Activated effector memory CD4-positive, alpha-beta T cell treated with Interleukin-2 at 50 U/mL for 16 hours (primary cell): ENCODE data around the gene TMED10.

Experiments used
- DNase-seq: peaks from one replicate; pipeline ENCODE4 v3.0.0-alpha.2; 2020

Gene TMED10

DNA sequence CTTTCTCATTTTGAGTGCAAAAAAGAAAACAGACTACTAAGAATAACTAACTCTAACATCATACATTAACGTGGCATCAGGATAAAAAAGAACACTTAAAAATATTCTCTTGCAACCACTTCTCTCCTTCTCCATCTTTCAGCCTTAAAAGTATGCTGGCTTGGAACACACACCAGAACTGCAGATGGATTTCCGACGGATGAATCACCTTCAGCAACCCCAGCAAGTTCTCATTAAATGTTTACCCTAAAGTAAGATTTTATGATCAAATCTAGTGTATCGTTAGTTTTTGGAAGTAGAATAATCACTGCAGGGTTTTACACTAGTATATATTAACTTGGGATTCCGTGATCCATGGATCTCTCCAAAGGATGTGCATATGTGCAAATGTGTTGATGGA, 50.8 kb downstream of the TMED10 start:
- DNase-seq: no peak

DNA sequence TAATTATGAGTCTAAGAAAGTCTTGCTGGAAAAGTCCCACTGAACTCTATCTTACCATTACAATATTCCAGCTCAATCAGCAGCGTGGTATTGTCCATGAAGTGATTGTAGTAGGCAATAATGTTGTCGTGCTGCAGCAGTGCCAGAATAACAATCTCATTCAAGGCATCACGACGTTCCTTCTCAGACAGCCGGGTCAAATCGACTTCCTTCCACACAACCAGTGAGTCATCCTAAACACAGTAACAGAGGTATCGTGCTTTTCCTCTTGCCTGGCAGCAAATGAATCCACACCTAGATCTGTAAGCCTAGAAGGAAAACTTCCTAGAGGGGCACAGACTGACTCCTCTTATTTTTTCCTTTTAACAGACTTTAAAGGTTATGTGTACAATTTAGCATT, 52.4 kb downstream of the TMED10 start:
- peak; percentile 7 for DNase-seq

DNA sequence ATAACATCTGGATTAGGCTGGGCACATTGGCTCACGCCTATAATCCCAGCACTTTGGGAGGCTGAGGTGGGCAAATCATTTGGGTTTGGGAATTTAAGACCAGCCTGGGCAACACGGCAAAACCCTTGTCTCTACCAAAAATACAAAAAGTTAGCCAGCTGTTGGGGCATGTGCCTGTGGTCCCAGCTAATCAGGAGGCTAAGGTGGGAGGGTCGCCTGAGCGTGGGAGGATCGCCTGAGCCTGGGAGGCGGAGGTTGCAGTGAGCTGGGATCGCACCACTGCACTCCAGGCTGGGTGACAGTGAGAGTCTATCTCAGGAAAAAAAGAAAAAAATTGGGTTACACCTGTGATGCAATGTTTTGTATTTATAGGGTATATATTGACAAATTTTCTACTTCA, 54.9 kb downstream of the TMED10 start:
- DNase-seq: no peak

DNA sequence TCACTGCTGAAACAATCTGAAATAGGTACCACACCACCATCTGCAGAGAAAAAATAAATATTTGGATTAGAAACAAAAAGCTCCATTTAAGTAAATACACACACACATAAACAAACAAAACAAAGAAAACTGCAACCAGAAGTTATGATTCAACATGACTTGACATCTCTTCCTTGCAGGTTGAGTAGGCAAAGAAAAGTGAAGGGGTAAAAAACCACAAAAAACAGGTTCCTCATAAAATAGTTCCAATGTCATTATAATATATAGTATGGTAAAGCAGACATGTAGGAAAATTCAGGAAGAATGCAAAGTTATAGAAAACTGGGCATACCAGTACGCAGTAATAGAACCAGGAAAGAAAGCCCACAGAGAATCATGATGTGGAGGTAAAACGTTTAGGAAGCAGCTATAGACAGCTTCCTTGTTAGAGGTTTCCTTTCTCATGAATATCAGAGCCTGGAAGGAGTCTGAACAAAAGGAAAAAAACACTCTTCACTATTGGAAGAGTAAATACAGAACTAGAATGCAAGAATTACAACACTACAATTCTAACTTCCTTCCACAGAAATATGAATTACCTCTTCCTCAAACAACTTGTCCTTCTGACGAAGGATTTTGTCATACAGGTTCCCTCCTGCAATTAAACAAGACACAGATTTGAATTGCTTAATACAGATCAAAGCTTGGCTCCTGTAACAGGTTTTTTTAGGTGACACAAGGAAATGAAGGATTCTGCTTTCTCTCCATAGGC, 55.7 kb downstream of the TMED10 start:
- DNase-seq: no peak

DNA sequence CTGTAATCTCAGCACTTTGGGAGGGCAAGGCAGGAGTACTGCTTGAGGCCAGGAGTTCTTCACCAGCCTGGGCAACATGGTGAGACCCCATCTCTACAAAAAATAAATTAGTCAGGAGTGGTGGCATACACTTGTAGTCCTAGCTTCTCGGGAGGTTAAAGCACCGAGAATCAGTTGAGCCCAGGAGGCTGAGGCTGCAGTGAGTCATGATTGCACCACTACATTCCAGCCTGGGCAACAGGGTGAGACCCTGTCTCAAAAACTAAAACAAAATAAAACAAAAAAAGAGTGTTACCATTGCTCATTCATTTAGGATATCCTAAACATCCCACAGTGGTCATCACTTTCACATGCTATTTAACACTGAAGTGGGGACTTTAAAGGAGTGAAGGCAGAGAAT, 57.4 kb downstream of the TMED10 start:
- no peak for DNase-seq

DNA sequence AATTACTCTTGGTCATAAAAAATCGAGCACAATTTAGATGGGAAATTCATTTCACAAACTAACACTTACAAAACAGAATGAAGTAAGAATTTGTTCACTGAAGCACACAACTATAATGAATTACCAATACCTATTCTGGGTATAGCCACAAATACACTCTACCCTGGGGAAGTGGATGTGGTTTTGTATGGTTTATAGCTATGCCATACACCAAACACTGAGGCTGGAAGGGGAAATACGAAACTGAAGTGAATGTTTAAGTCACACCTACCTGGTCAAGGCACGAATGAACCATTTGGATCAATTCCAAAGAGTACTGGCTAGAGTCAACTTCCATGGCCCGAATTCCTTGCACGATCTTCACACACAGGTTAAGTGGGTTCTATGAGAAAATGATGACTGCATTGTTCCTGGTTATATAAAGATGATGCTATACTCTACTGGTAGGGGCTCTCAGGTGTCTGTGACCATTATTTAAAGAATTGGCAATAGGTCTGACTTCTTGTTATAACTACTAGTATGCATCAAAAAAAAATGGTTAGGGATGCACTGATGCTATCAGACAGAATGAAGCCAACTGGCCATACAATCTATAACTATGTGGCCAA, 62.4 kb downstream of the TMED10 start:
- no peak for DNase-seq

DNA sequence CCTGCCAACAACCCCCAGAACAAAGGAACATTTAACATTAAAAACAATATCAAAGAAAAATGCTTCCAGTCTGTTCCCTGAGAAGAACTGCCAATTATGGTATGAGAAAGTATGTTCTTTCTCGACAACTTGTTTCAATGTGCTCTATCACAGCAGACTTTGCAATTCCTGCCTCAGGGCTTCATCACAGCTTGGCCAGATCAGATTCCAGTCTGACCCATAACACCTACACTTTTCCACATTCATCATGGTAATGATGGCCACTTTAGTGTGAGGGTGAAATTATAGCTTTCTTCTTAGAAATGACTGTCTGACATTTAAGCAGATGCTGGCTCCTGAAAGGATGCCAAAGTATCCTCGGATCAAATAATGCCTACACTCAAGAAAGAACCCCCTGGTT, 66.5 kb downstream of the TMED10 start:
- DNase-seq: no peak

DNA sequence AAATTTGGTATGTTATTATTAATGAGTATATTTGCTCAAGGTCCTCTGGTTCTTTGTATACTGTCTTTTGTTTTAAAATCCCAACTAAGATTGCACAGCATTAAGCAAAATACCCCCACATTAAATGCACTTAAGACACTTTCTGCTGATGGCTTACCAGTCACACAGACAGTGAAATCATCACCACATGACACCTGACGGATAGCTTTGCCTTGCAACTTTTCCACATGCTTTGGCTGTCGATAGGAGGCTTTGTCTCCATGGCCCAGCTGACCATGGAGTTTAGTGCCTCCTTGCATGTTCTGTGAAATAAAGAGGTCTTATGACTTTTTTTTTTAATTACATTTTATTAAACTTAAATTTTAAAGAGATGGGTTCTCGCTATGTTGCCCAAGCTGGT, 69.2 kb downstream of the TMED10 start:
- DNase-seq: no peak

DNA sequence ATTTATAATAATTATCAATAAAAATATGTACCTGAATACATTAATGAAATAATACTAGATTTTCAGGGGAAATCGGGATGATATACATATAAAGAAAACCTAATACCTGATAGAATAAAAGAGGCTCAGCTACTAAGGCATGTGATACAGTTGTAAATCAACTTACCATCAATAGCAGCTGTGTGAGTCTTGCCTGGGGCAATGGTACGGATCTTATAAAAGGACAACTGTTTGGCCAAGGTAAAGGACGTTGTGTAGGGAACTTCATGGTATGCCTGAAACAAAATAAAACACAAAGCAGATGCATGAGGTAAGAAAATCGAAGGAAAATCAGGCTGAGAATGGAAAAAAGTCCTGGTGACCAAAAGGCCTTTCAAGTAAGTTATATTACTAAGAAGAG, 74.9 kb downstream of the TMED10 start:
- DNase-seq: no peak

DNA sequence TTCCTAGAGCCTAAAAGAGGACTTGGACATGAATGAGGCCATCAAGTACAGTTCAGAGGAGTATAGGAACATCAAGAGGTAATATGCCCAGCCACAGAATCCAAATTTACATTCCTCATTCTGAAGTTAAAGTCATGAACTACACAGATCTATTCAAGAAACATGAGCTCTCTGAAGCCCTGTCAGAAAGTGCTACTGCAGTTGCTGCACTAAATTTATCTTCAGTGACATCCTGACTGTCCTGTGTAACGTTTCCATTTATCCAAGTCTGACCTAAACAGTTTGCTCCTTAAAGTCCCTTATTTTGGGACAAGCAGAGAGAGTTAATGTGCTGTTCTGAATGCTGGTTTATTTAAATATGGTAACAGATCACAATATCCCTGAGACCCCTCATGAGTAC, 77.7 kb downstream of the TMED10 start:
- no peak for DNase-seq

DNA sequence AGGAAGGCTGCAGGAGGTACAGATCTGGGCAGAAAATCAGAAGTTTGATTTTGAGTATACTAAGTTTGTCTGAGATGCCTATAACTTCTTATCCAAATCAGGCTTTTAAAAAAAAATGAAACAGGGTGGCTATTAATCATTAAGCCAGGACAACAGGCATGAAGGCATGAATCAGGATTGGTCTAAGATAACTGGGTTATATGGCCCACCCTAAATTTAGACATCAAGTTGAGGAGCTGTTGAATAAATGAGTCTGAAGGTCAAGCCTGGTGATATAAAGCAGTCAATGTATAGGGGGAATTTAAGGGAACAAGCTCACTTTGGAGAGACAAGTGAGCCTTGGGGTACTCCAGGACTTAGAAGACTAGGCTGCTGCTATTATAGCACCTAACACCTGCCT, 78.2 kb downstream of the TMED10 start:
- no peak for DNase-seq

DNA sequence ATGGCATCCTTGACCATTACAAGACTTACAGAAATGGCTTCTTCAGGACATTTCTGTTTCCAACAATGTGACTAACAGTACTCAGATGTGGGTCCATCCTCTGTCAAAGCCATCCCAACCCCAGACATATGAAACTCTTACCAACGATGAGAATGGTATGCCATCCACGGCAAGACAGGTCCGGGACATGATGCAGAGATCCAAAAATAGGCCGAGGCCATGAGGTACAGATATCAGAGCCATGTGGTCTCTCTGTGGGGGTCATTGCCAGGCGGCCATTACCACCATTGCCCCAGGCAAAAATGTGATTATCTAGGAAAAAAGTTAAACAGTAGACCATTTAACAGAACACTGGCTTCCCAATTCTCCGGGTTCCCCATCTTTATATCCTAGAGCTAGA, 79.5 kb downstream of the TMED10 start:
- DNase-seq: no peak

DNA sequence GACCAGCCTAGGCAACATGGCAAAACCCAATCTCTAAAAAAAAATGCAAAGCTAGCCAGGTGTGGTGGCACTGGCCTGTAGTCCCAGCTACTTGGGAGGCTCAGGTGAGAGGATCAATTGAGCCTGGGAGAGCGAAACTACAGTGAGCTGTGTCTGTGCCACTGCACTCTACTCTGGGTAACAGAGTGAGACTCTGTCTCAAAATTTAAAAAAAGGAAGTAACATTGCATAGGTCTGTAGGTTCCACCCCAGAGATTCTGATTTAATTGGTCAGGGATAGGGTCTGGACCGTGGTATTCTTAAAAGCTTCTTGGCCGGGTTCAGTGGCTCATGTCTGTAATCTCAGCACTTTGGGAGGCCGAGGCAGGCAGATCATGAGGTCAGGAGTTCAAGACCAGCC, 80.7 kb downstream of the TMED10 start:
- no peak for DNase-seq

DNA sequence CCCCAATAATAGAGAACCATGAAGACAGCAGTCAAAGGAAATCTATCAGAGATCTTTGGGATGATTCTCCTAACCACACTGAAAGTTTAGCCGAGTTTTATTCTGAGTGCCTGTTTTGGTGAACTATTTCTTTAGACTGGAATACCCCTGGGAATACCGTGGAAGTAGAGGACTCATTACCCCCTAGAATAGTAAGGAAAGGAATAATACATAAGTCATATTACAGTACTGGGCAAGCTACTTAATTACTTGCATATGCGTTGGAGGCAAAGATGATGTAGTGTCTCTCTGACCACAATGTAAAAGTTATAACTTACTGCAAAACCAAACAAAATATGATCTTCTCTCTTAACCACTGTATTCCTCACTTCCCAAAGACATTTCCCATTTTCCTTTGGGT, 81.5 kb downstream of the TMED10 start:
- no peak for DNase-seq

DNA sequence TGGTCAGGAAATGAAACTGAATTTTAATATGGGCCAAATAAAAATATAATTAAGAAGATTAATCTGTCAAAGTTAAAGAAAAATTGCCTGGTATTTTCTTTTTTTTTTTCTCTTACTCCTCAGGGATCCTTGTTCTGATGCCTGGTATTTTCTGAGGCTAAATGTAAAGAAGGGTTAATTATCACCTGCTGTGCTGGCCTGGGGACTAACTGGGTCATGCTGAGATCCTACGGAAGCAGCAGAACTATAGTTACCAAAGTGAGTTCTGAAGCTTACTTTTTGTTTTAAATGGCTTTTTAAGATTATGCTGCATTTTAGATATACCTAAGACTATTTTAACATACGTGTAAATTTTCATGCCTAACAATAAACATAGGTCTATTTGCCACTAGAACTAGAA, 83.7 kb downstream of the TMED10 start:
- DNase-seq: no peak

DNA sequence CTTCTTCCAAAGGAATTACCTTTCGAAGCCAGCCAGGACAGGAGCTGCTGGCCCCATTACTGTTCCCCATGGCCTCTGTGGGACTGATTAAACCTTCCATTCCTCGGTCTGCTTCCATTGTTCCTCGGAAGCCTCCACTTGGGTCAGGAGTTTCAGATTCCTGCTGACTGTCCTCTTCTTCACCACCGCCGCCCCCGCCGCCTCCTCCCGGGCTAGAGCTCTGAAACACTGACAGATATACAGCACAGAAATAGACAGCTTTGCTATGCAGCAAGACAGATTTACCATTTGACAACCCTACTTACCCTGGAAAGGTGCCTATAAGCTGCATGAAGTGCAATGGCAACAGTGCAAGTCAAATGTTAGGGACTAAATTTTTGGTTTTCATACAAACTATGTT, 85.2 kb downstream of the TMED10 start:
- DNase-seq: no peak

DNA sequence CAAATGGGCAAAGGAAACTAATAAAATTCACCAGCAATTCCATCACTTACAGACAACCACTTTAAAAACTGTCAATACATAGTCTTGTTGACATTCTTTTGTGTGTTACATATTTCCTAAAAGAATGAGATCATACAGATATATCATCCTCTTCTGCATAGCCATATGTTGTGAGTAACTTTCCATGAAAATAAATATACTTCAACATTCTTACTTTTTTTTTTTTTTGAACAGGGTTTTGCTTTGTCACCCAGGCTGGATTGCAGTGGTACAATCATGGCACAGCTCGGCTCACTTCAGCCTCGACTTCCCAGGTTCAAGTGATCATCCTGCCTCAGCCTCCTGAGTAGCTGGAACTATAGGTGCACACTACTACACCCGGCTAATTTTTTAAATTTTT, 86.1 kb downstream of the TMED10 start:
- no peak for DNase-seq

DNA sequence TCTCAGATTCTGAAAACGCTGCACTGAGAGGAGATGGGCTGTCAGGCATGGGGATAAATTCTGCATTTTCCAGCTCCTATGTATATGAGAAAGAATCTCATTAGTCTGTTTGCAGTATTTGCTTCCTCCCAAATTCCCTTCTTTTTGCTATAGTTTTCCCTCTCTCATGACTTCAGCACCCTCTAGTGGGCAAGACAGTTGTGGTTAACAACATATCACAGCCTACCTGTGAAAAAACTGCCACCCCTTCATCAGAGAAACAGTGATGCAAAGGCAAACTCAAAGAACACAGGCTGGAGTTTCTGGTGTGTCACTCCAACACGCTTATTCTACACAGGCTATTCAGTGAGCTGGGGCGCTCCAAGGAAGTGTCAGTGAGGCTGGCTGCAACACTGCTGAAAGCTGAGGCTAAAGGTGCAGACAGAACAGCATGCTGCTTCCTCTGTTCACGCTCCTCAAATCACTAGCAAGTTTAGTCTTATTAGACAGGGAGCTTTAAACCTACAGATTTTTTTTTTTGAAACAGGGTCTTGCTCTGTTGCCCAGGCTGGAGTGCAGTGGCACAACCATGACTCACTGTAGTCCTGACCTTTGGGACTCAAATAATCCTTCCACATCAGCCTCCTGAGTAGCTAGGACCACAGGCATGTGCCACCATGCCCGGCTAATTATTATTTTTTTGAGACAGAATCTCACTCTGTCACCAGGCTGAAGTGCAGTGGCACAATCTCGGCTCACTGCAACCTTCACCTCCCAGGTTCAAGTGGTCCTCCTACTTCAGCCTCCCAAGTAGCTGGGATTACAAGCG, 87.6 kb downstream of the TMED10 start:
- DNase-seq: no peak

DNA sequence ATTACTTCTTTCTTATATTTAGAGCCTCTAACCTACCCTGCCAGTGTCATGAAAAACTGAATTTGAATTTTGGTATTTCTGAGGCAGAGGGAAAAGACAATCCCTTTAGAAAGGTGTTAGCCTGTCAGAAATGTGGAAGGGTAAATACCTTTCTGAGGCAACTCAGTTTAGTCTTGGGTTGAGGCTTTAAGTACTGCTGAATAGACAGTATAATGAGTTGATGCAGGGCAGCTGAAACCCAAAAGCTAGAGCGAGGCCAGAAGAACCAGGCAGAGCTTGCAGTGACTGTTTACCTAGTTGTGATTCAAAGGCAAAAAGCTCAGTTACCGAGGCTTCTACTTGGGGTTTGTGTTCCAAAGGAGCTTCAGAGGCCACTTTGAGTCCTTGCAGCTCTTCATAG, 88.3 kb downstream of the TMED10 start:
- no peak for DNase-seq

DNA sequence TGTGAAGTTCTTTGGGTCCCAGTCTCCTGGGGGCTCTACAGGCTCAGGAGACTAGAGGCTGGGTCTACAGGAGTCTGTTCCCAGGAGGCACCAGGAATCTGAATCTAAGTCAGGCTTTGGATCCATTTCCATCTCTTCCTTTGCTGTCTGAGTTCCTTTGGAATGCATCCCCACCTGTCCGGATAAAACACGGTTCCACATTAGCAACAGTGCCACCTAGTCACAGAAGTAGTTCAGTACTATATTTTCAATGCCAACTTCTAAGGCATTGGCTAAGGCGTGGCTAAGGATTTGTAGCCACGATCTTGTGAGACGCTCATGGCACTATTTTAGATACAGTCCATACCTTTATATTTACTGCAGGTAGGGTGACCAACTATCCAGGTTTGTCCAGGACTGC, 91.9 kb downstream of the TMED10 start:
- DNase-seq: no peak

DNA sequence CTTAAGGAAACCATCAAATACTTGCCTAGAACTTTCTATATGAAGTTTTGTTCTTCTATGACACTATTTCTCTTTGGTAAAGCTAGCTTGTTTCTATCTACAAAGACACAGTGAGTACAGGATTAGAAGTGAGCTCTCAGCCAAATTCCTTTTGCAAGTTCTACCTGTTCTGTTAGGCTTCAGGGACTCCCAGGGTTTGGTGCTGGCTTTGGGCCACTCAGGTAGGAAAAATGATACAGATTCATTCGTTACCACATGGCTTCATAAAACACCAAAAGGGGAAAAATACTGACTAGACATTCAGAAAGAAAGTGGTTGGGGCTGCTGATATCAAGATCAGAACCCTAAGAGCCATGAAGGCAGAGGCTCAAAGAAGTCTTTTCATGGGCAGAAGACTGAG, 93.1 kb downstream of the TMED10 start:
- no peak for DNase-seq

DNA sequence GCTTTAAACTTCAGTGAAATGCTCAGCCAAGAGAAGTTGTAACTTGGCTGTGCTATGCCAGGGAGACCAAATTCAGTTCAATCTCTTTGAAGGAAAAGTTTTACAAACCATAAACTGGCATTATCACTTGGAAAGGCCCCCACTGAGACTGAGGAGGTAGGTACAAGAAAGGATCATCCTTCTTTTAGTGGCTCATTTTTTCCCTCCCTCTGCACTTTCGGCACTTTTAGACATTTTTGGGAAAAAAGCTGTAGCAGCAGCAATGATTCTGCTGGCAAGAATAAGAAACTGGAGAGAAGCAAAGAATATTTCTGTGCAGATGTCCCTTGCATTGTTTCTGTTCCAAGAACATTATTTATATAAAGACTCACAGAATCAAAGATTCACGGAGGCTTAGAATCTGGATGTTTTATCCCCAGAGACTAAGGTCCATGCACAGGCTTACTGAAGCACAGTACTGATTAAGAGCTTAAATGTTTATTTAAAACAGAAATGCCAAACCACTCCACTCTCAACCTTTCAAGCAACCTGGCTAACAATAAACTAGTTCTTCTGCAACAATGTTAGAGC, 94.7 kb downstream of the TMED10 start:
- DNase-seq: no peak
